H1 (cell line): ENCODE data around the gene PXMP4. TPM values are rescaled to one million over a fixed set of nuclear protein-coding genes. Genes with fewer than 3 reads are reported as not detected.

Experiments
- CTCF ChIA-PET: fragments of 300-600 bp; sonication (Branson Sonifier 250); formaldehyde crosslinking; loops from one replicate; lab custom pipeline; 2021; ENCODE audit not compliant: partially characterized antibody; lab: Charles Lee
- POLR2A ChIA-PET: fragments of 300-600 bp; sonication (Branson Sonifier 250); formaldehyde crosslinking; loops from one replicate; lab custom pipeline; 2021; ENCODE audit warnings: inconsistent platforms; ENCODE audit not compliant: partially characterized antibody; lab: Charles Lee
- DNase-seq, 2 experiments: peaks; one replicate each; pipeline versions ENCODE4 v3.0.0 to v3.0.0-alpha.2; 2010 to 2022; ENCODE audit warnings: low spot score in 2 of 2, low read depth in 1 of 2, mixed read lengths in 1 of 2
- FAIRE-seq: peaks from 2 replicates; lab custom pipeline; 2011; peaks lifted over from hg19 to GRCh38; lab: Jason Lieb, UNC
- H2AFZ ChIP-seq: 2 replicates; pipeline ENCODE4 v1.8.1; 2012; ENCODE audit warnings: low read length, inconsistent platforms
- H2AK5ac ChIP-seq: 2 replicates; pipeline ENCODE4 v1.6.1; 2013; ENCODE audit warnings: low read depth, low read length
- H2BK120ac ChIP-seq: replicated peaks from 2 replicates; pipeline ENCODE3; 2013; ENCODE audit warnings: low read depth, low read length, inconsistent platforms
- H2BK12ac ChIP-seq: 2 replicates; pipeline ENCODE4 v1.6.1; 2013; ENCODE audit warnings: low read depth, low read length
- H2BK15ac ChIP-seq: 2 replicates; pipeline ENCODE4 v1.6.1; 2013; ENCODE audit warnings: low read length
- H2BK20ac ChIP-seq: 2 replicates; pipeline ENCODE4 v1.6.1; 2013; ENCODE audit warnings: low read length
- H2BK5ac ChIP-seq: 2 replicates; pipeline ENCODE4 v1.6.1; 2013; ENCODE audit warnings: low read depth, low read length
- H3K14ac ChIP-seq: 2 replicates; pipeline ENCODE4 v1.6.1; 2013; ENCODE audit warnings: inconsistent platforms; ENCODE audit not compliant: insufficient read length
- H3K18ac ChIP-seq: 2 replicates; pipeline ENCODE4 v1.6.1; 2013; ENCODE audit warnings: low read length; ENCODE audit errors: extremely low read depth
- H3K23ac ChIP-seq: 2 replicates; pipeline ENCODE4 v1.6.1; 2013; ENCODE audit warnings: inconsistent platforms; ENCODE audit not compliant: insufficient read length
- H3K23me2 ChIP-seq: 2 replicates; pipeline ENCODE4 v1.6.1; 2013; ENCODE audit warnings: low read depth, low read length
- H3K27ac ChIP-seq: 2 replicates; pipeline ENCODE4 v1.6.1; 2011; ENCODE audit warnings: low read depth, low read length, inconsistent platforms
- H3K27me3 ChIP-seq, 4 experiments: replicated peaks in 1 of 4; 1 replicate in 1 of 4; 2 replicates in 3 of 4; pipeline versions ENCODE4 v1.6.1 to v1.8.1; 2011 to 2013; ENCODE audit warnings: low read length in 3 of 4, mild to moderate bottlenecking in 3 of 4, inconsistent platforms in 2 of 4, mixed read lengths in 2 of 4, moderate library complexity in 1 of 4; ENCODE audit not compliant: control insufficient read depth in 3 of 4, insufficient read depth in 3 of 4; ENCODE audit errors: extremely low read depth in 1 of 4
- H3K36me3 ChIP-seq, 4 experiments: 2 replicates each; pipeline versions ENCODE4 v1.6.1 to v1.8.1; 2011 to 2013; ENCODE audit warnings: mild to moderate bottlenecking in 4 of 4, low read length in 3 of 4, moderate library complexity in 2 of 4, control low read depth in 1 of 4, inconsistent platforms in 1 of 4; ENCODE audit not compliant: insufficient read depth in 4 of 4, control insufficient read depth in 2 of 4
- H3K4ac ChIP-seq: replicated peaks from 2 replicates; pipeline ENCODE3; 2013; ENCODE audit warnings: low read length, low read depth, mixed read lengths, inconsistent platforms; ENCODE audit not compliant: insufficient read length
- H3K4me1 ChIP-seq, 4 experiments: replicated peaks in 1 of 4; 1 replicate in 1 of 4; 2 replicates in 3 of 4; pipeline versions ENCODE4 v1.6.1 to v1.8.1; 2011 to 2013; ENCODE audit warnings: low read length in 3 of 4, inconsistent platforms in 2 of 4, mixed read lengths in 1 of 4; ENCODE audit not compliant: insufficient read depth in 4 of 4, control insufficient read depth in 3 of 4
- H3K4me2 ChIP-seq, 2 experiments: 2 replicates each; pipeline versions ENCODE4 v1.6.1 to v1.8.1; 2011 to 2013; ENCODE audit warnings: low read depth in 2 of 2, low read length in 2 of 2, control low read depth in 1 of 2, inconsistent platforms in 1 of 2, mild to moderate bottlenecking in 1 of 2; ENCODE audit not compliant: insufficient read depth in 1 of 2
- H3K4me3 ChIP-seq, 4 experiments: fragments of 200-600, 300-600 bp in 1 of 4; sonication (generic), shearing (Covaris generic), sonication (Bioruptor Twin) in 1 of 4; 2 replicates each; pipeline versions ENCODE4 v1.5.1 to v1.8.1; 2011 to 2016; ENCODE audit warnings: low read length in 4 of 4, low read depth in 3 of 4, control low read depth in 2 of 4, inconsistent platforms in 2 of 4, mild to moderate bottlenecking in 2 of 4, mixed read lengths in 1 of 4, moderate library complexity in 1 of 4; ENCODE audit not compliant: insufficient read depth in 2 of 4; ENCODE audit errors: extremely low read depth in 1 of 4
- H3K56ac ChIP-seq: replicated peaks from 2 replicates; pipeline ENCODE3; 2013; ENCODE audit warnings: low read depth, mild to moderate bottlenecking, mixed read lengths, low read length, inconsistent platforms; ENCODE audit not compliant: insufficient read length
- H3K79me1 ChIP-seq: 2 replicates; pipeline ENCODE4 v1.6.1; 2013; ENCODE audit warnings: low read depth, low read length, control low read depth
- H3K79me2 ChIP-seq, 2 experiments: 2 replicates each; pipeline versions ENCODE4 v1.6.1 to v1.8.1; 2012 to 2013; ENCODE audit warnings: low read length in 2 of 2, mild to moderate bottlenecking in 2 of 2, inconsistent platforms in 1 of 2; ENCODE audit not compliant: insufficient read depth in 2 of 2, control insufficient read depth in 1 of 2
- H3K9ac ChIP-seq, 4 experiments: replicated peaks in 1 of 4; 1 replicate in 1 of 4; 2 replicates in 3 of 4; pipeline versions ENCODE4 v1.6.1 to v1.8.1; 2011 to 2013; ENCODE audit warnings: low read depth in 3 of 4, low read length in 3 of 4, control low read depth in 2 of 4, mild to moderate bottlenecking in 2 of 4, moderate library complexity in 2 of 4, inconsistent platforms in 1 of 4; ENCODE audit errors: extremely low read depth in 1 of 4
- H3K9me3 ChIP-seq, 2 experiments: 2 replicates each; pipeline versions ENCODE4 v1.6.1 to v1.8.1; 2012 to 2013; ENCODE audit warnings: mild to moderate bottlenecking in 2 of 2, moderate library complexity in 2 of 2, control low read depth in 1 of 2, inconsistent platforms in 1 of 2, low read depth in 1 of 2, low read length in 1 of 2, mixed read lengths in 1 of 2; ENCODE audit not compliant: insufficient read depth in 2 of 2
- H4K20me1 ChIP-seq, 2 experiments: replicated peaks in 1 of 2; 2 replicates each; pipeline versions ENCODE3 to v1.8.1; 2011 to 2013; ENCODE audit warnings: inconsistent platforms in 2 of 2, low read length in 2 of 2, mild to moderate bottlenecking in 1 of 2; ENCODE audit not compliant: insufficient read depth in 2 of 2, control insufficient read depth in 1 of 2
- H4K5ac ChIP-seq: 2 replicates; pipeline ENCODE4 v1.6.1; 2013; ENCODE audit warnings: low read length, low read depth, mixed read lengths, inconsistent platforms; ENCODE audit not compliant: insufficient read length
- H4K8ac ChIP-seq: 2 replicates; pipeline ENCODE4 v1.8.0; 2013; ENCODE audit warnings: mild to moderate bottlenecking, moderate library complexity, low read length, inconsistent platforms; ENCODE audit not compliant: insufficient read depth; ENCODE audit errors: extremely low read depth
- H4K91ac ChIP-seq: replicated peaks from 2 replicates; pipeline ENCODE3; 2013; ENCODE audit warnings: low read length, mixed read lengths, inconsistent platforms; ENCODE audit not compliant: insufficient read length
- CHD1 ChIP-seq: IDR thresholded peaks from 2 replicates; pipeline ENCODE4 v1.6.1; 2012; ENCODE audit warnings: low read depth, low read length, improper control_type of control experiment
- FOSL1 ChIP-seq: IDR thresholded peaks from 2 replicates; pipeline ENCODE4 v1.6.1; 2011; ENCODE audit warnings: mild to moderate bottlenecking, low read depth, low read length, moderate library complexity; ENCODE audit not compliant: insufficient read depth
- JUND ChIP-seq: IDR thresholded peaks from 2 replicates; pipeline ENCODE4 v1.6.1; 2011; ENCODE audit warnings: mild to moderate bottlenecking, improper control_type of control experiment, low read length
- RAD21 ChIP-seq, 2 experiments: IDR thresholded peaks in 1 of 2; conservative IDR thresholded peaks in 1 of 2; 2 replicates each; pipeline ENCODE4 v1.6.1; 2011; ENCODE audit warnings: low read depth in 2 of 2, low read length in 2 of 2, improper control_type of control experiment in 1 of 2, inconsistent platforms in 1 of 2, mild to moderate bottlenecking in 1 of 2, moderate library complexity in 1 of 2
- WGBS, 2 experiments: shearing (Covaris generic) in 1 of 2; methylation state at CpG; one replicate each; pipeline versions ENCODE4 v1.1.6 to v1.1.7; 2013 to 2015; ENCODE audit warnings: low lambda C conversion rate in 2 of 2, mixed read lengths in 2 of 2, inconsistent platforms in 1 of 2, low coverage in 1 of 2, missing lambda C conversion rate in 1 of 2; ENCODE audit not compliant: insufficient replicate concordance in 2 of 2, insufficient coverage in 1 of 2, insufficient read length in 1 of 2; ENCODE audit errors: extremely low coverage in 1 of 2, missing lambda C conversion rate in 1 of 2; 5-methylcytosine and 5-hydroxymethylcytosine counted together
- polyA plus RNA-seq, 7 experiments: library from polyadenylated mRNA; depleted of rRNA in 3 of 7; stranded (reverse) in 5 of 7; unstranded in 2 of 7; fragments of >200 nt in 5 of 7; fragments of 200-250 nt in 2 of 7; gene quantifications; 1 replicate in 5 of 7; 2 replicates in 1 of 7; 4 replicates in 1 of 7; pipeline versions ENCODE4 v1.2.1 to v1.2.3, GENCODE V29; 2011 to 2013; ENCODE audit warnings: missing spikeins in 2 of 7, mixed read lengths in 2 of 7
- total RNA-seq: library from RNA; stranded (reverse); fragmentation: NEBNext Ultra II Directional; extraction: Animal tissue kit (Norgen Biotek cat#: 25700); gene quantifications from 2 replicates; pipeline ENCODE4 v1.2.1, GENCODE V29; 2021

PXMP4 gene
- total and polyA plus RNA-seq, 2 of the 8 experiments (the other 6 are each of a cell fraction or from before 2014, with no cell fraction given): 3.3 to 3.4 TPM

DNA sequence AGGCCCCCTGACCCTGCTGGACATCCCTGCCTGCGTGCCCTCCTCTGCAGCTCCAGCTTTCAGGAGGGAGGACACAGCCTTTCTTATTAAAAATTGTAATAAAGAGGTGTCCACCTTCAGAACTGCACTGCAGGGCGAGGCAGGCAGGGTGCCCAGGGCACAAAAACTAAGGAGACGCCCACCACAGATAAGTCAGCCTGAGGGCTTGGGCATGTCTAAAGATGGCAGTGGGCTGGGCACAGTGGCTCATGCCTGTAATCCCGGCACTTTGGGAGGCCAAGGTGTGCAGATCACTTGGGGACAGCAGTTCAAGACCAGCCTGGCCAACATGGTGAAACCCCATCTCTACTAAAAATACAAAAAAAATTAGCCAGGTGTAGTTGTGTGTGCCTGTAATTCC lies 64.9 kb downstream of the PXMP4 start:
- H4K20me1 ChIP-seq: no peaks in the 10 kb centered on the region
- no peak overlapping the region for H3K4ac ChIP-seq
- H3K27me3 ChIP-seq: no peaks in the 10 kb centered on the region
- no peak overlapping the region for H2BK120ac ChIP-seq
- H3K4me2 ChIP-seq: no peak overlapping the region
- no peaks in the 10 kb centered on the region for H3K9me3 ChIP-seq
- no peaks in the 10 kb centered on the region for H3K79me1 ChIP-seq
- H3K18ac ChIP-seq: no peak overlapping the region
- CTCF ChIA-PET: interaction anchor here (0.8 to 5.0 kb wide), 6 partner anchors 10 to 198 kb away, joined by 3 to 31 read pairs (median 5); partner anchors contain the start of gene ACTL10
- H3K9ac ChIP-seq: no peak overlapping the region
- no peak overlapping the region for H4K91ac ChIP-seq
- no peaks in the 10 kb centered on the region for H3K79me2 ChIP-seq
- H4K8ac ChIP-seq: no peak overlapping the region
- H3K23me2 ChIP-seq: no peaks in the 10 kb centered on the region
- H3K4me1 ChIP-seq: peaks cover 0 to 11% (median 1%) of the 10 kb centered on the region in 4 experiments; a peak in 4 of 7 replicates
- no peak overlapping the region for H2BK20ac ChIP-seq
- DNase-seq: no peak
- no peak overlapping the region for H2AFZ ChIP-seq
- no peak overlapping the region for H3K14ac ChIP-seq
- no peak overlapping the region for H2BK15ac ChIP-seq
- no peak overlapping the region for H2AK5ac ChIP-seq
- H3K56ac ChIP-seq: no peak overlapping the region
- 87% methylated on average over 4 of the region's 4 CpGs; no CpG with 5 or more reads in 1 of the 2 experiments for WGBS, 2 experiments
- TF ChIP-seq RAD21 (IDR thresholded peaks at IDR 0.05 in 1 of 2, conservative IDR thresholded peaks at IDR 0.05 in 1 of 2; ENCODE audit: low read depth in 2 of 2, low read length in 2 of 2) (no peak), JUND (no peak), CHD1 (no peak), FOSL1 (no peak)
- no peak overlapping the region for H4K5ac ChIP-seq
- no peak overlapping the region for H2BK12ac ChIP-seq
- H3K4me3 ChIP-seq: no peak overlapping the region
- FAIRE-seq: no peak
- POLR2A ChIA-PET: interaction anchor here (1.2 to 4.7 kb wide), 2 partner anchors 11 to 16 kb away, joined by 5 to 63 read pairs; partner anchors contain the start of gene ACTL10
- H3K27ac ChIP-seq: no peak overlapping the region
- H3K23ac ChIP-seq: no peak overlapping the region
- H2BK5ac ChIP-seq: no peak overlapping the region
- peaks cover 0 to 11% (median 0%) of the 10 kb centered on the region in 4 experiments; a peak in 2 of 8 replicates for H3K36me3 ChIP-seq
